WTC11 (cell line): Measurements from ENCODE around the gene ZNF677. TPM values are rescaled to one million over a fixed set of nuclear protein-coding genes. Genes with fewer than 3 reads are reported as not detected.

Experiments used
- ATAC-seq: fragments of 200-7000 bp; cut with Tn5 transposase; 2 replicates; pipeline ENCODE4 v1.10.0; 2021; ENCODE audit warnings: mild to moderate bottlenecking, moderate library complexity
- CTCF ChIA-PET: fragments of 300-600 bp; sonication (Branson Sonifier 250); formaldehyde crosslinking; loops from one replicate; lab custom pipeline; 2021; ENCODE audit warnings: antibody characterized with exemption; lab: Charles Lee
- POLR2A ChIA-PET: fragments of 350-600 bp; sonication (Branson Sonifier 250); formaldehyde crosslinking; loops from one replicate; lab custom pipeline; 2021; ENCODE audit warnings: antibody characterized with exemption; lab: Charles Lee
- DNase-seq: peaks from one replicate; pipeline ENCODE4 v3.0.0; 2021; ENCODE audit warnings: low spot score
- H3K27ac Mint-ChIP-seq: 2 replicates; pipeline ENCODE4 v1.8.0; 2021; ENCODE audit warnings: mixed read lengths
- H3K27me3 Mint-ChIP-seq: 2 replicates; pipeline ENCODE4 v1.8.0; 2021; ENCODE audit warnings: low read depth, mild to moderate bottlenecking, moderate library complexity, mixed read lengths
- H3K36me3 Mint-ChIP-seq: 2 replicates; pipeline ENCODE4 v1.8.0; 2021; ENCODE audit warnings: mixed read lengths
- H3K4me1 Mint-ChIP-seq: 2 replicates; pipeline ENCODE4 v1.8.0; 2022; ENCODE audit warnings: mixed read lengths
- H3K4me3 Mint-ChIP-seq: 2 replicates; pipeline ENCODE4 v1.8.0; 2021; ENCODE audit warnings: mild to moderate bottlenecking, moderate library complexity, mixed read lengths
- H3K9me3 Mint-ChIP-seq: 2 replicates; pipeline ENCODE4 v1.8.0; 2021; ENCODE audit warnings: mixed read lengths
- CREB1 ChIP-seq: sonication (generic); formaldehyde crosslinking; IDR thresholded peaks from 2 replicates; pipeline ENCODE4 v1.8.0; 2023; ENCODE audit warnings: mild to moderate bottlenecking, missing genetic modification reagents
- HMGA2 ChIP-seq: fragments of 250-450 bp; sonication (Bioruptor Pico); IDR thresholded peaks from 2 replicates; pipeline ENCODE4 v1.4.0; 2021; ENCODE audit warnings: mild to moderate bottlenecking, moderate library complexity
- IRF2 ChIP-seq: sonication (generic); formaldehyde crosslinking; IDR thresholded peaks from 2 replicates; pipeline ENCODE4 v1.8.0; 2022; ENCODE audit warnings: low read depth, missing genetic modification reagents, borderline replicate concordance
- NFATC4 ChIP-seq: fragments of 250-450 bp; sonication (Bioruptor Pico); IDR thresholded peaks from 2 replicates; pipeline ENCODE4 v1.9.0; 2021; ENCODE audit warnings: mild to moderate bottlenecking
- OVOL2 ChIP-seq: fragments of 250-450 bp; sonication (Bioruptor Pico); IDR thresholded peaks from 2 replicates; pipeline ENCODE4 v1.9.0; 2021; ENCODE audit warnings: mild to moderate bottlenecking, borderline replicate concordance
- SP1 ChIP-seq: sonication (generic); formaldehyde crosslinking; conservative IDR thresholded peaks from 2 replicates; pipeline ENCODE4 v1.8.1; 2022; ENCODE audit warnings: missing genetic modification reagents
- ZNF121 ChIP-seq: sonication (generic); formaldehyde crosslinking; IDR thresholded peaks from 2 replicates; pipeline ENCODE4 v1.8.0; 2023; ENCODE audit warnings: missing genetic modification reagents
- total RNA-seq: library from RNA; stranded (reverse); gene quantifications from 3 replicates; pipeline ENCODE4 v1.2.3, GENCODE V29; 2021
- TF ChIP-seq, protein P1 (sequence below): sonication (generic); formaldehyde crosslinking; conservative IDR thresholded peaks from 2 replicates; pipeline ENCODE4 v1.8.1; 2023; ENCODE audit warnings: mild to moderate bottlenecking, low read depth, missing genetic modification reagents, moderate library complexity
- TF ChIP-seq, protein P2 (sequence below): fragments of 250-450 bp; sonication (Bioruptor Pico); IDR thresholded peaks from 2 replicates; pipeline ENCODE4 v1.8.0; 2021; ENCODE audit warnings: mild to moderate bottlenecking
- TF ChIP-seq, protein P3 (sequence below): fragments of 250-450 bp; sonication (Bioruptor Pico); IDR thresholded peaks from 2 replicates; pipeline ENCODE4 v1.9.0; 2021; ENCODE audit warnings: mild to moderate bottlenecking
- TF ChIP-seq, protein P4 (sequence below): sonication (generic); formaldehyde crosslinking; IDR thresholded peaks from 2 replicates; pipeline ENCODE4 v1.8.0; 2022; ENCODE audit warnings: mild to moderate bottlenecking, missing genetic modification reagents
- TF ChIP-seq, protein P5 (sequence below): fragments of 250-450 bp; sonication (Bioruptor Pico); IDR thresholded peaks from 2 replicates; pipeline ENCODE4 v1.9.0; 2021; ENCODE audit warnings: mild to moderate bottlenecking, borderline replicate concordance
- TF ChIP-seq, protein P6 (sequence below): fragments of 250-450 bp; sonication (Bioruptor Pico); IDR thresholded peaks from 2 replicates; pipeline ENCODE4 v2.1.2; 2022; ENCODE audit warnings: mild to moderate bottlenecking, moderate library complexity
- TF ChIP-seq, protein P7 (sequence below): sonication (generic); formaldehyde crosslinking; IDR thresholded peaks from 2 replicates; pipeline ENCODE4 v1.8.0; 2022; ENCODE audit warnings: missing genetic modification reagents

ZNF677 gene
- total RNA-seq, 1 experiment from 2014 or later: 58.8 TPM

DNA sequence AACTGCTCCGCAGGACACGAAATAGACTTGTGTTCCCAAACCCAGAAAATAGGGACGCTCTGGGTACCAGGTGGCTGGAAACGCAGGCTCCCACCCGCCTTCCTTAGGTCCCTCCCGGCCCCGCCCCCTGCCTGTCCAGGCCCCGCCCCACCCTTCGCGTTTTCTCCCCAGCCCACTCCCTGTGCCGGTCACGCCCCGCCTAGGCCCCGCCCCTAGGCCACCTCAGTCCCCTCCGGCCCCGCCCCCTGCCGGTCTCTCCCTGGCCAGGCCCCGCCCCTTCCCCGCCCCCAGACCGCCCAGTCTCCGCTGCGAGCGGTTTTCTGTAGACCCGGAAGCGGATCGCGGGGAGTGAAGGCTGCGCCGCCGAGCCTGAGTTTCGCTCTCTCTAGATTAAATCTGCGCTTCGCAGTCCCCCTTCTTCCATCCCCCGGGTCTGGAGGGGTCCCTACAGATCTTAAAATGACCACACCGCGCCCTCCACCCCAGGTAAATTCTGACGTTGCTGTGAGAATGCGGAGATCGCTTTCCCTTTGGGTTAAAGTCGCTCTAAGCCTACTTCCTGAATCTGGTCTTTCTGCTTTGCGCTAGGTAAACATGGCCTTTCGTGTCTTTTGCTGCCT lies 57.8 kb downstream of the ZNF677 start:
- peaks cover 16% of the 10 kb centered on the region for H3K9me3 Mint-ChIP-seq
- peak; percentile 99 for DNase-seq
- no peak for TF ChIP-seq CREB1 (CRISPR knock-in tag)
- no peak for TF ChIP-seq NFATC4 (CRISPR knock-in tag)
- TF ChIP-seq, protein P1, sequence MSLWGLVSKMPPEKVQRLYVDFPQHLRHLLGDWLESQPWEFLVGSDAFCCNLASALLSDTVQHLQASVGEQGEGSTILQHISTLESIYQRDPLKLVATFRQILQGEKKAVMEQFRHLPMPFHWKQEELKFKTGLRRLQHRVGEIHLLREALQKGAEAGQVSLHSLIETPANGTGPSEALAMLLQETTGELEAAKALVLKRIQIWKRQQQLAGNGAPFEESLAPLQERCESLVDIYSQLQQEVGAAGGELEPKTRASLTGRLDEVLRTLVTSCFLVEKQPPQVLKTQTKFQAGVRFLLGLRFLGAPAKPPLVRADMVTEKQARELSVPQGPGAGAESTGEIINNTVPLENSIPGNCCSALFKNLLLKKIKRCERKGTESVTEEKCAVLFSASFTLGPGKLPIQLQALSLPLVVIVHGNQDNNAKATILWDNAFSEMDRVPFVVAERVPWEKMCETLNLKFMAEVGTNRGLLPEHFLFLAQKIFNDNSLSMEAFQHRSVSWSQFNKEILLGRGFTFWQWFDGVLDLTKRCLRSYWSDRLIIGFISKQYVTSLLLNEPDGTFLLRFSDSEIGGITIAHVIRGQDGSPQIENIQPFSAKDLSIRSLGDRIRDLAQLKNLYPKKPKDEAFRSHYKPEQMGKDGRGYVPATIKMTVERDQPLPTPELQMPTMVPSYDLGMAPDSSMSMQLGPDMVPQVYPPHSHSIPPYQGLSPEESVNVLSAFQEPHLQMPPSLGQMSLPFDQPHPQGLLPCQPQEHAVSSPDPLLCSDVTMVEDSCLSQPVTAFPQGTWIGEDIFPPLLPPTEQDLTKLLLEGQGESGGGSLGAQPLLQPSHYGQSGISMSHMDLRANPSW (CRISPR knock-in tag): no peak
- TF ChIP-seq, protein P2, sequence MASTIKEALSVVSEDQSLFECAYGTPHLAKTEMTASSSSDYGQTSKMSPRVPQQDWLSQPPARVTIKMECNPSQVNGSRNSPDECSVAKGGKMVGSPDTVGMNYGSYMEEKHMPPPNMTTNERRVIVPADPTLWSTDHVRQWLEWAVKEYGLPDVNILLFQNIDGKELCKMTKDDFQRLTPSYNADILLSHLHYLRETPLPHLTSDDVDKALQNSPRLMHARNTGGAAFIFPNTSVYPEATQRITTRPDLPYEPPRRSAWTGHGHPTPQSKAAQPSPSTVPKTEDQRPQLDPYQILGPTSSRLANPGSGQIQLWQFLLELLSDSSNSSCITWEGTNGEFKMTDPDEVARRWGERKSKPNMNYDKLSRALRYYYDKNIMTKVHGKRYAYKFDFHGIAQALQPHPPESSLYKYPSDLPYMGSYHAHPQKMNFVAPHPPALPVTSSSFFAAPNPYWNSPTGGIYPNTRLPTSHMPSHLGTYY (CRISPR knock-in tag): 0 out of 2 replicates have a peak, but pooled peaks have one; percentile 26
- no peak for TF ChIP-seq HMGA2
- no peak for TF ChIP-seq IRF2
- 0 out of 2 replicates have a peak, but pooled peaks have one; percentile 30 for TF ChIP-seq SP1
- TF ChIP-seq, protein P3, sequence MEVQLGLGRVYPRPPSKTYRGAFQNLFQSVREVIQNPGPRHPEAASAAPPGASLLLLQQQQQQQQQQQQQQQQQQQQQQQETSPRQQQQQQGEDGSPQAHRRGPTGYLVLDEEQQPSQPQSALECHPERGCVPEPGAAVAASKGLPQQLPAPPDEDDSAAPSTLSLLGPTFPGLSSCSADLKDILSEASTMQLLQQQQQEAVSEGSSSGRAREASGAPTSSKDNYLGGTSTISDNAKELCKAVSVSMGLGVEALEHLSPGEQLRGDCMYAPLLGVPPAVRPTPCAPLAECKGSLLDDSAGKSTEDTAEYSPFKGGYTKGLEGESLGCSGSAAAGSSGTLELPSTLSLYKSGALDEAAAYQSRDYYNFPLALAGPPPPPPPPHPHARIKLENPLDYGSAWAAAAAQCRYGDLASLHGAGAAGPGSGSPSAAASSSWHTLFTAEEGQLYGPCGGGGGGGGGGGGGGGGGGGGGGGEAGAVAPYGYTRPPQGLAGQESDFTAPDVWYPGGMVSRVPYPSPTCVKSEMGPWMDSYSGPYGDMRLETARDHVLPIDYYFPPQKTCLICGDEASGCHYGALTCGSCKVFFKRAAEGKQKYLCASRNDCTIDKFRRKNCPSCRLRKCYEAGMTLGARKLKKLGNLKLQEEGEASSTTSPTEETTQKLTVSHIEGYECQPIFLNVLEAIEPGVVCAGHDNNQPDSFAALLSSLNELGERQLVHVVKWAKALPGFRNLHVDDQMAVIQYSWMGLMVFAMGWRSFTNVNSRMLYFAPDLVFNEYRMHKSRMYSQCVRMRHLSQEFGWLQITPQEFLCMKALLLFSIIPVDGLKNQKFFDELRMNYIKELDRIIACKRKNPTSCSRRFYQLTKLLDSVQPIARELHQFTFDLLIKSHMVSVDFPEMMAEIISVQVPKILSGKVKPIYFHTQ: no peak
- TF ChIP-seq, protein P4, sequence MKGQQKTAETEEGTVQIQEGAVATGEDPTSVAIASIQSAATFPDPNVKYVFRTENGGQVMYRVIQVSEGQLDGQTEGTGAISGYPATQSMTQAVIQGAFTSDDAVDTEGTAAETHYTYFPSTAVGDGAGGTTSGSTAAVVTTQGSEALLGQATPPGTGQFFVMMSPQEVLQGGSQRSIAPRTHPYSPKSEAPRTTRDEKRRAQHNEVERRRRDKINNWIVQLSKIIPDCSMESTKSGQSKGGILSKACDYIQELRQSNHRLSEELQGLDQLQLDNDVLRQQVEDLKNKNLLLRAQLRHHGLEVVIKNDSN (CRISPR knock-in tag): no peak
- TF ChIP-seq ZNF121 (CRISPR knock-in tag): no peak
- no peak for TF ChIP-seq OVOL2 (CRISPR knock-in tag)
- TF ChIP-seq, protein P5, sequence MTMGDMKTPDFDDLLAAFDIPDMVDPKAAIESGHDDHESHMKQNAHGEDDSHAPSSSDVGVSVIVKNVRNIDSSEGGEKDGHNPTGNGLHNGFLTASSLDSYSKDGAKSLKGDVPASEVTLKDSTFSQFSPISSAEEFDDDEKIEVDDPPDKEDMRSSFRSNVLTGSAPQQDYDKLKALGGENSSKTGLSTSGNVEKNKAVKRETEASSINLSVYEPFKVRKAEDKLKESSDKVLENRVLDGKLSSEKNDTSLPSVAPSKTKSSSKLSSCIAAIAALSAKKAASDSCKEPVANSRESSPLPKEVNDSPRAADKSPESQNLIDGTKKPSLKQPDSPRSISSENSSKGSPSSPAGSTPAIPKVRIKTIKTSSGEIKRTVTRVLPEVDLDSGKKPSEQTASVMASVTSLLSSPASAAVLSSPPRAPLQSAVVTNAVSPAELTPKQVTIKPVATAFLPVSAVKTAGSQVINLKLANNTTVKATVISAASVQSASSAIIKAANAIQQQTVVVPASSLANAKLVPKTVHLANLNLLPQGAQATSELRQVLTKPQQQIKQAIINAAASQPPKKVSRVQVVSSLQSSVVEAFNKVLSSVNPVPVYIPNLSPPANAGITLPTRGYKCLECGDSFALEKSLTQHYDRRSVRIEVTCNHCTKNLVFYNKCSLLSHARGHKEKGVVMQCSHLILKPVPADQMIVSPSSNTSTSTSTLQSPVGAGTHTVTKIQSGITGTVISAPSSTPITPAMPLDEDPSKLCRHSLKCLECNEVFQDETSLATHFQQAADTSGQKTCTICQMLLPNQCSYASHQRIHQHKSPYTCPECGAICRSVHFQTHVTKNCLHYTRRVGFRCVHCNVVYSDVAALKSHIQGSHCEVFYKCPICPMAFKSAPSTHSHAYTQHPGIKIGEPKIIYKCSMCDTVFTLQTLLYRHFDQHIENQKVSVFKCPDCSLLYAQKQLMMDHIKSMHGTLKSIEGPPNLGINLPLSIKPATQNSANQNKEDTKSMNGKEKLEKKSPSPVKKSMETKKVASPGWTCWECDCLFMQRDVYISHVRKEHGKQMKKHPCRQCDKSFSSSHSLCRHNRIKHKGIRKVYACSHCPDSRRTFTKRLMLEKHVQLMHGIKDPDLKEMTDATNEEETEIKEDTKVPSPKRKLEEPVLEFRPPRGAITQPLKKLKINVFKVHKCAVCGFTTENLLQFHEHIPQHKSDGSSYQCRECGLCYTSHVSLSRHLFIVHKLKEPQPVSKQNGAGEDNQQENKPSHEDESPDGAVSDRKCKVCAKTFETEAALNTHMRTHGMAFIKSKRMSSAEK (CRISPR knock-in tag): no peak
- TF ChIP-seq, protein P6, sequence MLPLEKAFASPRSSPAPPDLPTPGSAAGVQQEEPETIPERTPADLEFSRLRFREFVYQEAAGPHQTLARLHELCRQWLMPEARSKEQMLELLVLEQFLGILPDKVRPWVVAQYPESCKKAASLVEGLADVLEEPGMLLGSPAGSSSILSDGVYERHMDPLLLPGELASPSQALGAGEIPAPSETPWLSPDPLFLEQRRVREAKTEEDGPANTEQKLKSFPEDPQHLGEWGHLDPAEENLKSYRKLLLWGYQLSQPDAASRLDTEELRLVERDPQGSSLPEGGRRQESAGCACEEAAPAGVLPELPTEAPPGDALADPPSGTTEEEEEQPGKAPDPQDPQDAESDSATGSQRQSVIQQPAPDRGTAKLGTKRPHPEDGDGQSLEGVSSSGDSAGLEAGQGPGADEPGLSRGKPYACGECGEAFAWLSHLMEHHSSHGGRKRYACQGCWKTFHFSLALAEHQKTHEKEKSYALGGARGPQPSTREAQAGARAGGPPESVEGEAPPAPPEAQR (CRISPR knock-in tag): no peak
- TF ChIP-seq, protein P7, sequence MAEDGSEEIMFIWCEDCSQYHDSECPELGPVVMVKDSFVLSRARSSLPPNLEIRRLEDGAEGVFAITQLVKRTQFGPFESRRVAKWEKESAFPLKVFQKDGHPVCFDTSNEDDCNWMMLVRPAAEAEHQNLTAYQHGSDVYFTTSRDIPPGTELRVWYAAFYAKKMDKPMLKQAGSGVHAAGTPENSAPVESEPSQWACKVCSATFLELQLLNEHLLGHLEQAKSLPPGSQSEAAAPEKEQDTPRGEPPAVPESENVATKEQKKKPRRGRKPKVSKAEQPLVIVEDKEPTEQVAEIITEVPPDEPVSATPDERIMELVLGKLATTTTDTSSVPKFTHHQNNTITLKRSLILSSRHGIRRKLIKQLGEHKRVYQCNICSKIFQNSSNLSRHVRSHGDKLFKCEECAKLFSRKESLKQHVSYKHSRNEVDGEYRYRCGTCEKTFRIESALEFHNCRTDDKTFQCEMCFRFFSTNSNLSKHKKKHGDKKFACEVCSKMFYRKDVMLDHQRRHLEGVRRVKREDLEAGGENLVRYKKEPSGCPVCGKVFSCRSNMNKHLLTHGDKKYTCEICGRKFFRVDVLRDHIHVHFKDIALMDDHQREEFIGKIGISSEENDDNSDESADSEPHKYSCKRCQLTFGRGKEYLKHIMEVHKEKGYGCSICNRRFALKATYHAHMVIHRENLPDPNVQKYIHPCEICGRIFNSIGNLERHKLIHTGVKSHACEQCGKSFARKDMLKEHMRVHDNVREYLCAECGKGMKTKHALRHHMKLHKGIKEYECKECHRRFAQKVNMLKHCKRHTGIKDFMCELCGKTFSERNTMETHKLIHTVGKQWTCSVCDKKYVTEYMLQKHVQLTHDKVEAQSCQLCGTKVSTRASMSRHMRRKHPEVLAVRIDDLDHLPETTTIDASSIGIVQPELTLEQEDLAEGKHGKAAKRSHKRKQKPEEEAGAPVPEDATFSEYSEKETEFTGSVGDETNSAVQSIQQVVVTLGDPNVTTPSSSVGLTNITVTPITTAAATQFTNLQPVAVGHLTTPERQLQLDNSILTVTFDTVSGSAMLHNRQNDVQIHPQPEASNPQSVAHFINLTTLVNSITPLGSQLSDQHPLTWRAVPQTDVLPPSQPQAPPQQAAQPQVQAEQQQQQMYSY (CRISPR knock-in tag): peak; percentile 86
- peaks cover 28% of the 10 kb centered on the region for H3K4me1 Mint-ChIP-seq
- CTCF ChIA-PET: no interaction called here
- peak; percentile 72 for ATAC-seq
- H3K27ac Mint-ChIP-seq: peak overlapping the region; percentile 91
- H3K4me3 Mint-ChIP-seq: peak overlapping the region; percentile 98
- H3K36me3 Mint-ChIP-seq: peaks cover 16% of the 10 kb centered on the region
- peaks cover 30% of the 10 kb centered on the region for H3K27me3 Mint-ChIP-seq
- POLR2A ChIA-PET: no interaction called here
